ENCODE data around the gene CEP112.

- no peak for TF ChIP-seq CTCF (IDR thresholded peaks at IDR 0.05; ENCODE audit: insufficient read depth, low read length, poor library complexity, severe bottlenecking)
- TF ChIP-seq EZH2phosphoT487 (conservative IDR thresholded peaks at IDR 0.05; ENCODE audit: low read length), result no peak
Measured at GRCh38 chr17:65696739-65697394, 495.1 kb downstream of the CEP112 start.

Measured in SU-DHL-6 (cell line).